Mesodermal cell (in vitro differentiated cells): Measurements from ENCODE around the gene CPED1.

Experiments used
- H3K27ac ChIP-seq: 2 replicates; pipeline ENCODE4 v1.7.0; 2013; ENCODE audit warnings: mild to moderate bottlenecking, low read depth, low read length, moderate library complexity; ENCODE audit not compliant: severe bottlenecking
- H3K36me3 ChIP-seq: 2 replicates; pipeline ENCODE4 v1.7.1; 2013; ENCODE audit warnings: mild to moderate bottlenecking, low read length, moderate library complexity; ENCODE audit not compliant: control insufficient read depth, insufficient read depth
- H3K4me1 ChIP-seq: one replicate; pipeline ENCODE4 v1.7.1; 2013; ENCODE audit warnings: mild to moderate bottlenecking, low read length; ENCODE audit not compliant: insufficient read depth, control insufficient read depth, poor library complexity, severe bottlenecking
- H3K4me3 ChIP-seq: 2 replicates; pipeline ENCODE4 v1.7.0; 2013; ENCODE audit warnings: low read length, control low read depth, mild to moderate bottlenecking; ENCODE audit not compliant: insufficient read depth, poor library complexity, severe bottlenecking; ENCODE audit errors: extremely low read depth
- H3K9me3 ChIP-seq: 2 replicates; pipeline ENCODE4 v1.7.1; 2013; ENCODE audit warnings: mild to moderate bottlenecking, low read length, moderate library complexity; ENCODE audit not compliant: control insufficient read depth
- WGBS, 2 experiments: methylation state at CpG; one replicate each; pipeline ENCODE4 v1.1.5; 2013; ENCODE audit warnings: missing lambda C conversion rate in 2 of 2; ENCODE audit not compliant: insufficient coverage in 2 of 2; 5-methylcytosine and 5-hydroxymethylcytosine counted together

The CPED1 gene

GRCh38 chr7:121339082-121339481 lies 350.6 kb downstream of the CPED1 start:
- no peaks in the 10 kb centered on the region for H3K9me3 ChIP-seq
- no peaks in the 10 kb centered on the region for H3K36me3 ChIP-seq
- H3K4me3 ChIP-seq = no peak overlapping the region
- no peak overlapping the region for H3K27ac ChIP-seq
- H3K4me1 ChIP-seq = no peaks in the 10 kb centered on the region
- 96 to 100% methylated on average over 2 to 5 of the region's 5 CpGs for WGBS, 2 experiments

GRCh38 chr7:121341933-121342332 lies 353.4 kb downstream of the CPED1 start:
- no peaks in the 10 kb centered on the region for H3K9me3 ChIP-seq
- H3K4me1 ChIP-seq = no peaks in the 10 kb centered on the region
- peaks cover 8% of the 10 kb centered on the region for H3K36me3 ChIP-seq
- H3K27ac ChIP-seq = no peak overlapping the region
- no peak overlapping the region for H3K4me3 ChIP-seq

GRCh38 chr7:121342631-121343030 lies 354.1 kb downstream of the CPED1 start:
- WGBS, 2 experiments = 94% methylated on average over 3 of the region's 4 CpGs; no CpG with 5 or more reads in 1 of the 2 experiments

GRCh38 chr7:121343302-121343701 lies 354.8 kb downstream of the CPED1 start:
- WGBS, 2 experiments = 100% methylated on average over 2 of the region's 3 CpGs; no CpG with 5 or more reads in 1 of the 2 experiments
- H3K36me3 ChIP-seq = peaks cover 14% of the 10 kb centered on the region
- H3K27ac ChIP-seq = no peak overlapping the region
- H3K4me3 ChIP-seq = no peak overlapping the region
- no peaks in the 10 kb centered on the region for H3K9me3 ChIP-seq
- H3K4me1 ChIP-seq = no peaks in the 10 kb centered on the region

More at GRCh38 chr7:121342631-121343030, 354.1 kb downstream of the CPED1 start:
- Histone ChIP-seq H3K4me3 (no peak overlapping the region), H3K9me3 (no peaks in the 10 kb centered on the region), H3K27ac (no peak overlapping the region), H3K36me3 (peaks cover 14% of the 10 kb centered on the region), H3K4me1 (no peaks in the 10 kb centered on the region)

- WGBS, 2 experiments = no CpG with 5 or more reads among the region's 2 CpGs
- no peak overlapping the region for H3K4me3 ChIP-seq
- H3K36me3 ChIP-seq = peaks cover 14% of the 10 kb centered on the region
- H3K4me1 ChIP-seq = no peaks in the 10 kb centered on the region
- H3K27ac ChIP-seq = no peak overlapping the region
- H3K9me3 ChIP-seq = no peaks in the 10 kb centered on the region
Measured at GRCh38 chr7:121344093-121344492, 355.6 kb downstream of the CPED1 start.

GRCh38 chr7:121344497-121344896 lies 356.0 kb downstream of the CPED1 start:
- Histone ChIP-seq H3K4me1 (no peaks in the 10 kb centered on the region), H3K36me3 (peaks cover 14% of the 10 kb centered on the region), H3K27ac (no peak overlapping the region), H3K4me3 (no peak overlapping the region), H3K9me3 (no peaks in the 10 kb centered on the region)
- 80 to 100% methylated on average over 1 of the region's 1 CpG for WGBS, 2 experiments
